GM19240 (cell line): Measurements from ENCODE around the gene DES.

Source experiments
- DNase-seq: peaks from one replicate; pipeline ENCODE4 v3.0.0; 2011; ENCODE audit warnings: low spot score; ENCODE audit not compliant: insufficient read length

DES gene

DNA sequence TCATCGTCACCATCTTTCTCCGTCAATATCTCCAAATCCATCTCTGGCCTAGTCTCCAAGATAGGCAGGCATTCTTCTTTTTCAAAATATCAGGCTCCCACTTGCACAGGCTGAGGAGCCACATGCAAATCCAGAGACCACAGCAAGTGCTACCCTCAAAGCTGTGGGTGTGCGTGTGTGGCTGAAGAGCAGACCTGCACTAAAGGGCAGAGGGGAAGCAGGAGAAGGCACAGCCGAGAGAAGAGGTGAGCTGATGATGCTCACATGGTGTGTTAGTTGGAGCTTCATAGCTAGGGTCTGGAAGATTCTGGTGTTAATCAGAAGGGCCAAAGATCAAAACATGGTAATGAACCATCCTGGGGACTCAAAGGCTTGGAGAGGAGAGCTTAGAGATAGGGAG is 20.3 kb downstream of the DES start:
- no peak for DNase-seq

DNA sequence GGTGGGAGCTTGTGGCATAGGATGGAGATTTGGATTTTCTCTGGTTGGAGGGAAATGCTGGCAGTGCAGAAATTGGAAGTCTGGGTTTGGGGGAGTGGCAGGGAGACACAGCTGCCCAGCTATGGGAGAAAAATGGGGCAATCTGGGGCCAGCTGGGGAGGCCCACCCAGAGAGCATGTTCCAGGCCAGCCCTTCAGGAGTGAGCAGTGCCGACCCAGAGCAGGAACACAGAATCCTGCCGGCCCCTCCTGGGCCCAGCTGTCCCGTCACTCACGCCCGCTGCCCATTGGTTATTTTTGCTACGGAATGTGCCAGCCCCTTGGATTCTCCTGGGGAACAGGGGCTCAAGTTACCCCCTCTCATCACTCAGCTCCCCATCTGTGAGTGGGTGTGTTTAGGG is 21.3 kb downstream of the DES start:
- no peak for DNase-seq

DNA sequence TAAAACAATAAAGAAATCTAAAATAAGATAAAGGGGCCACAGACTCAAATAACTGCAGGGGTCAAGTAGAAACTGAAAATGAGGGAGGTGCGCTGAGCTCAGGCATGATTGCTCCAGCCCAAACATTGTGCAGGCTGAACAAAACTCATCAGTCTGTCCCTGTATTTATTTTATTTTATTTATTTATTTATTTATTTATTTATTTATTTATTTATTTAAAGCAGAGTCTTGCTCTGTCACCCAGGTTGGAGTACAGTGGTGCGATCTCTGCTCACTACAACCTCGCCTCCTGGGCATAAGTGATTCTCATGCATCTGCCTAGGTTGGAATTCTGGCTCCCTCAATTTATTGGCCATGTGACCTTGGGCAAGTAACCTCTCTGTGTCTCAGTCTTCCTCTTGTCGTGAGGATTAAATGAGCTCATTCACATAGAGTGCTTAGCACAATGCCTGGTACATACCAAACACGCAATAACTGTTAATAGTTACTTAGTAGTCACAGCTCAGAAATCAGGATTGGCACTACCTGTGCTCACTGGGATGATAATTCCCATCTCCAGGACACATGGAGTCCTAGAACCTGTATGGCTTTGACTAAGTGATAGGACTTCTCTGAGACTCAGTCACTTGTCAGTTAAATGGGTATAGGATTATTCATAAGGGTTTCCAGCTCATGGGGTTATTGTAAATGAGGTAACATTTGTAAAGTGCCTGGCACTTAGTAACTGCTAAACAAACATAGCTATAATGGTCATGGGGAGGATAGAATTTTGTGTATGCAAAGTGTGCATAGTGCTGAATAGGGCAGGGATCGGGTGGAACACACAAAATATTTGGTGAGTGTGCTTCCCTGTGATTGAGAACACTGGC is 22.4 kb downstream of the DES start:
- DNase-seq = no peak

DNA sequence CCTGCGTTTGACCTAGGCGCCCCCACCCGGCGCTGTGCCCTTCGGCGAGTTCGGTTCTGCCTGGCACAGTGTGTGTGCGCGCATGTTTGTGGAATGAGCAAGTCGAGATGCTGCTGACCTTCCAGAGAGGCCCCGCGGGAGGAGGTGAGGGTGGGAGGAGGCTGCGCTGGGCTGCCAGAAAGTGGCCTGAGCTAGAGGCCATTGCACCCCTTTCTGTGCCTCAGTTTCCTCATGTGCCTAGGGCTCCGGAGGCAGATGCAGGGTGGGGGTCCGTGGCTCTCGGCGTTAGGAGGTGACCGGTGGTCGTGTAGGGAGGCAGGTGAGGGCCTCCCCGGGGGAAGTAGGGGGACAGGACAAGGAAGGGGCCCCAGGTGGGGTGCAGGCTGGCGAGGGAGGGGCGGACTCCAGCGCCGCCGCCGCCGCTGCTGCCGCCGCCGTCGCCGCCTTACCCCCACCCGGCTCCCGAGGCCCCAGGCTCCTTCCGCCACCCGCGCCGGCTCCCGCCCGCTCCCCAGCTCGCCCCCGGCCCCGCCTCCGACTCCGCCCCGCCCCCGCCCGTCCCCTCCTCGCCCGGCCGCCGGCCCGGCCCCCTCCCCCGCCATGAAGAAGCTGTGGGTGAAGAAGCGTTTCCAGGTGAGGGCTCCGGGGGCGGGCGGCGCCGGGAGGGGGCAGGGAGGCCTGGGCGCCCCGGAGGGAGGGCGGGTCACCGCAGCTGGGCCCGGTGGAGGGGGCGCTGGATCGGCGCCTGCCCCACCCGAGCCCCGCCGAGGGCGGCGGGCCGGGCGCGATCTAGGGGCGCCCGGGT is 23.5 kb downstream of the DES start:
- DNase-seq = no peak

DNA sequence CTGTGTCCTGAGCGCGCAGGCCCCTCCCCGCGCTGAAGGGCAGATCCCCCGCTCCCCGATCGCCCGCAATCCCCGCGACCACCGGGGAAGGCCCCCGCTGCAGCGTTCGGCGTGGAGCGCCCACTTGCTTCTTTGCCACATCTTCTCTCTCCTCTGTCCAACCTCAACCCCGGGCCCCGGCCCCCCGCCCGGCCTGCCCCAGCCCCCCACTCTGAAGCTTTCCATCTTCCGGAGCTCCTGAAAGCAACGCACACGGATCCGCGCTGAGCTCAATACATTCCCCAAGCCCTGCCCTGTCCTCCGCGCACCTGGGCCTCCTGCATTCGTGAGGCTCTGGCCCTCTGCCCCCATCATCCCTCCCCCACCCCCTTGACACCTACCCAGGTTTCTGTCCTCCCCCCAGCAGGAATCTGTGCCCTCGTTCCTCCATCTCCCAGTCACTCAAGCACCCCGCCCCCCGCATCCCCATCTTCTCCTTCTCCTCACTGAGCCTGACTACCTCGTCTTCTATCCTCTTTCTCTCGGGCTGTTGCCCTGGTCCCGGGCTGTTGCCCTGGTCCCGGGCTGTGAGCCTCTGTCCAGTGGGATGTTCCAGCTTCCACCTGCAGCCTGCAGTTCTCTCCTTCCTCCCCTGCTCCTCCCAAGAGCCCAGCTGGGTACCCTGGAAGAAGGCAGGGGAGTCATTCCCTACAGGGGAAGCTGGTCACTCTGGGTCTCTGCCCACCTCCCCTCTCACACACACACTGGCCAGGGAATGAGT is 24.3 kb downstream of the DES start:
- DNase-seq = no peak

DNA sequence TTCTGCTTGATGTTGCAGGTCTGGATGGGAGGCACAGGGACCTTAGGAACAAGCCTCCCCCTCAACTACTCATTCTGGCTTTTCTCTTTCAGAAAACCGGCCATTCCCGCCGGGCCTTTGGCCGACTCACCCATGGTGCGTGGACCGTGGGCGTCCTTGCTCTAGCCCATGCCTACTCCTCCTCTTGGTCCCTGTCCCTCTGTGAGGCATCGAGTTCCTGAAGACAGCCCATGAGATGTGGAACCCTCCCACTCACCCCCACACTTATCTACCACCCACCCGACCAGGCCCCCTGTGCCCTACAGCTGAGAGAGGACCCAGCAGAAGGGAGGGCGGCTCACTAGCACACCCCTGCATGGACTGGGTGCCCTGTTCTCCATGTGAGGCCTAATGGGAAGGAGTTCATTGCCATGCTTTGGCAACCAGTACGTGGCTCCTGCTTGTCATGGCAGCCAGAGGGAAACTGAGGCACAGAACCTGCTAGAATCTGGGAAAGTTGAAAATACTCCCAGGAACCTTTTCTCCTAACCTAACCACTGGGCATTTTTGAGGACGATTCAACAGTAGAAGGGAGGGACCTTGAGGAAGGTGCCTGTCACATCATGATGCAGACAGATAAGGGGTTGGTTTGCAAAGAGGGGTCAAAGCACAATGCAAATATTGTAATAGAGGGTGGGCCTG is 25.0 kb downstream of the DES start:
- DNase-seq = no peak

DNA sequence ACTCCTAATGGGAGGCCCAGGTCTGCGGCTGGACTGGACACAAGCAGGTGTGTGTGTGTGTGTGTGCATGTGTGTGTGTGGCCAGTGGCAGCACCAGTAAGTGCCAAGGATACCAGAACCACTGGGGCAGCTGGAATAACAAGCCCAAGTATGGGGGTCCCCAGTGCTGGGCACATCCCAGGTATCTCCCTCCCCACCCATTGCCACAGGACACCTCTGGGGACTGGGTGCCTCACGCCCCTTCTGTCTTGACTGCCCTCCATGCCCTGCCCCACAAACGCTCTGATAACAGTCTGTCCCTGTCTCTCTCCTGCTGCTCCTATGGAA is 25.5 kb downstream of the DES start:
- no peak for DNase-seq

DNA sequence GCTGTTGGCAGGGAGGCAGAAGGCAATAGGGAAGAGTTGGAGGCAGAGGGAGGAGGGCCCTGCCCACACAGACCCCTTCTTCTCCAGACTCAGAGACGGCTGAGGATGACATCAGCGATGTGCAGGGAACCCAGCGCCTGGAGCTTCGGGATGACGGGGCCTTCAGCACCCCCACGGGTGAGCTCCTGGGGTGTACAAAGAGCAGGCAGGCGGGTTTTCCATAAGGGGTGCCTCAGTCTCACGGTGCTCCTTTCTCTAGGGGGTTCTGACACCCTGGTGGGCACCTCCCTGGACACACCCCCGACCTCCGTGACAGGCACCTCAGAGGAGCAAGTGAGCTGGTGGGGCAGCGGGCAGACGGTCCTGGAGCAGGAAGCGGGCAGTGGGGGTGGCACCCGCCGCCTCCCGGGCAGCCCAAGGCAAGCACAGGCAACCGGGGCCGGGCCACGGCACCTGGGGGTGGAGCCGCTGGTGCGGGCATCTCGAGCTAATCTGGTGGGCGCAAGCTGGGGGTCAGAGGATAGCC is 26.5 kb downstream of the DES start:
- no peak for DNase-seq

DNA sequence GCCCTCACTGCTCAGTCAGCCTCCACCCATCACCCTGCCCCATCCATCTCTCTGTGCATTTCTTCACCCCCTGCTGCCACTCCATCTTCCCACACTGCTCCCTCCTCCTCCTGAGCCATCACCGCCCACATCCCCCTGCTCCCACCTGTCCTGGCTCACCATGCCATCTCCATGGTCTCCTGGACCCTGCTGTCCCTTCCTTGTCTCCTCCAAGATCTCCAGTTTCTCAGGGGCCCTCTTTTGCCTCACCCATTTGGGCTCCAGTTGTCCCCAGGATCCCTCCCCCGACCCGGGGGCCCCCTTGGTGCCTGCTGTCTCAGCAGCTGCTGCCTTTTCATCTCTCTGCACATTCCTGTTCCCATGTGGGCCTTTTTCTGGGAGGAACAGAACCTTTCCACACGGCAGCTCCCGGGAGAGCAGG is 27.1 kb downstream of the DES start:
- DNase-seq = no peak

DNA sequence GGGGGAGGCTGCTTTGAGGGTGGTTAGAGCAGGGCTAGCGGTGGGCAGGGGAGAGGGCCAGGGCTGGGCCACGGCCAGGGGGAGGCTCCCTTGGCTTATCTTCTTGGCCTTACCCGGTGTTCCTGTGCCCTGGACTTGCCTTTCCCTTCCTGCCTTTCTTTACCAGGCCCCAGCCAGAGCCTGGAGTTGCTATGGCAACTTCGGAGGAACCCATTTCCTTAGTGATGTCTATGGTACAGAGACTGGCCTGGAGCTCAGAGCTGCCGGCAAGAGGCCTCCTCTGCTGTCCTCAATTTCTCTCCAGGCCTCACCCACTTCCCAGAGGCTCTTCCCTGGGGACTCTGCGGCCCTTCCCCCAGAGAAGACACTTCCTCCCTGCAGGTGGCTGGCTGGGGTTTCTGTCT is 27.9 kb downstream of the DES start:
- no peak for DNase-seq

DNA sequence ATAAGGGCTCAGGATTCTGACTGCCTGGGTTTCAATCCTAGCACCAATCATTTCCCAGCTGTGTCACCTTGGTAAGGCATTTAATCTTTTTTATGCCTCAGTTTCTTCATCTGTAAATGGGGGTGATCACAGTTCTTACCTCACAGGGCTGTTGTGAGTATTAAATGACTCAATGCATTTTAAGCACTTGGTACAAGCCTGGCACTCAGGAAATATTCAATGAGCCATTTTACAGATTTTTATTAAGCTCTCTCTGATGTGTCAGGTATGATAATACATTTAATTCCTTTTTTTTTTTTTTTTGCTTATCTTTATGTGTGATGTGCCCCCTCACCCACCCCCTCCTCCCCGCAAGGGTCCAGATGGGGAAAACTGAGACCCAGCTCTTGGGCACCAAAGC is 28.5 kb downstream of the DES start:
- DNase-seq = no peak

DNA sequence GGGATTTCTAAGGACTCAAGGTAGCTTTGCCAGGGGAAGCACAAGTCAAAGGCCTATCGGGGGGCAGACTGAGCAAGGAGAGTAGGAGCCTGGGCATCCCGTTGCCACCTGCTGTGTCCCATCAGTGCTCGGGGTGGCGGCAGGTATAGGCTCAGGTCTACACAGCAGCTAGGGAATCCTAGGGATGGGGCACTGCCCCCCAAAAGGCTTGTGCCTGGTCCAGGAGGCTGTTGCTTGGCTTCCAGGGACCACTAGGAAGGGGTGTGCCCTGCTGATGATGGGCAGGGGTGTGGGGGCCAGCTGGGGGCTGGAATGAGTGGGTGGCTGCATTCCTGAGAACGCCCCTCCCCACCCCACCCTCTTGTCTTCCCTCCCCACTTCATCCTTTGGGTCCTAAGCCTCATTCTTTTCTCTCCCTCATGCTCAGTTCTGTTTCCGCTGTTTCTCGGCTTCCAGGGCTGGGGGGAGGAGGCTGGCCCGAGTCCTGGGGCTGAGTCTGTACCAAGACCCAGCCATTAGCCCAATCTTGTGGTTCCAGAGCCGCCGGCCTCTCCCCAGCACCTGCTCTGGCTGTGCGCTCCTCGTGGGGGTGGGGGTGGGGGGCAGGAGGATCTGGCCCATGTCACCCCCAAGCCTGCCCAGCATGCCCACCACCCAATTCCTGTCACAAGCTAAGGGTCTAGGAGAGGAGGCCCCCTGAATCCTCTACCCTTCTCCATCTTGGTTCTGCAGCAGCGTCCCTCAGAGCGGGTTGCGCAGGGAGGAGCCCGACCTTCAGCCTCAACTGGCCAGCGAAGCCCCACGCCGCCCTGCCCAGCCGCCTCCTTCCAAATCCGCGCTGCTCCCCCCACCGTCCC is 29.3 kb downstream of the DES start:
- no peak for DNase-seq

DNA sequence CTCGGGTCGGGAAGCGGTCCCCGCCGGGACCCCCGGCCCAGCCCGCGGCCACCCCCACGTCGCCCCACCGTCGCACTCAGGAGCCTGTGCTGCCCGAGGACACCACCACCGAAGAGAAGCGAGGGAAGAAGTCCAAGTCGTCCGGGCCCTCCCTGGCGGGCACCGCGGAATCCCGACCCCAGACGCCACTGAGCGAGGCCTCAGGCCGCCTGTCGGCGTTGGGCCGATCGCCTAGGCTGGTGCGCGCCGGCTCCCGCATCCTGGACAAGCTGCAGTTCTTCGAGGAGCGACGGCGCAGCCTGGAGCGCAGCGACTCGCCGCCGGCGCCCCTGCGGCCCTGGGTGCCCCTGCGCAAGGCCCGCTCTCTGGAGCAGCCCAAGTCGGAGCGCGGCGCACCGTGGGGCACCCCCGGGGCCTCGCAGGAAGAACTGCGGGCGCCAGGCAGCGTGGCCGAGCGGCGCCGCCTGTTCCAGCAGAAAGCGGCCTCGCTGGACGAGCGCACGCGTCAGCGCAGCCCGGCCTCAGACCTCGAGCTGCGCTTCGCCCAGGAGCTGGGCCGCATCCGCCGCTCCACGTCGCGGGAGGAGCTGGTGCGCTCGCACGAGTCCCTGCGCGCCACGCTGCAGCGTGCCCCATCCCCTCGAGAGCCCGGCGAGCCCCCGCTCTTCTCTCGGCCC is 30.1 kb downstream of the DES start:
- no peak for DNase-seq

DNA sequence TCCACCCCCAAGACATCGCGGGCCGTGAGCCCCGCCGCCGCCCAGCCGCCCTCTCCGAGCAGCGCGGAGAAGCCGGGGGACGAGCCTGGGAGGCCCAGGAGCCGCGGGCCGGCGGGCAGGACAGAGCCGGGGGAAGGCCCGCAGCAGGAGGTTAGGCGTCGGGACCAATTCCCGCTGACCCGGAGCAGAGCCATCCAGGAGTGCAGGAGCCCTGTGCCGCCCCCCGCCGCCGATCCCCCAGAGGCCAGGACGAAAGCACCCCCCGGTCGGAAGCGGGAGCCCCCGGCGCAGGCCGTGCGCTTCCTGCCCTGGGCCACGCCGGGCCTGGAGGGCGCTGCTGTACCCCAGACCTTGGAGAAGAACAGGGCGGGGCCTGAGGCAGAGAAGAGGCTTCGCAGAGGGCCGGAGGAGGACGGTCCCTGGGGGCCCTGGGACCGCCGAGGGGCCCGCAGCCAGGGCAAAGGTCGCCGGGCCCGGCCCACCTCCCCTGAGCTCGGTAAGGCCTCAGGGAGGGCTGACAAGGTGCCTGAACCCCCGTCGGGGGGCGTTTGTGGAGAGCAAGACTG is 30.7 kb downstream of the DES start:
- DNase-seq = no peak

DNA sequence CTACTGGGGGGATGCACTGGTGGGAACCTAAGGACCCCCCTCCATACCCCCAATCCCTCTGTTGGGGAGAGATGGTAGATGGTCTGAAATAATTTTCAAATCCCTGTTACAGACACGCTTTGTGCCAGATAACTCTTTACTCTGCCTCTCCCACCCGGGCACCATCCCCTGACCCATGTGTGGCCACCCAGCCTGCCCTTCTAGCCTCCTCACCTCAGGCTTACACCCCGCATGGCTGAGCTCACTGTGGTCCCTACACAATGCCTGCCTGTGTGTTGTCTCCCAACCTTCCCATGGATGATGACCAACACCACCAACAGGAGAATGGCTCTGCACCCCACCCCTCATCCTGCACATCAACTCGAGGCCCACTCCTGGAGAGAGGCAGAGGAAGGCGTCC is 31.4 kb downstream of the DES start:
- no peak for DNase-seq

DNA sequence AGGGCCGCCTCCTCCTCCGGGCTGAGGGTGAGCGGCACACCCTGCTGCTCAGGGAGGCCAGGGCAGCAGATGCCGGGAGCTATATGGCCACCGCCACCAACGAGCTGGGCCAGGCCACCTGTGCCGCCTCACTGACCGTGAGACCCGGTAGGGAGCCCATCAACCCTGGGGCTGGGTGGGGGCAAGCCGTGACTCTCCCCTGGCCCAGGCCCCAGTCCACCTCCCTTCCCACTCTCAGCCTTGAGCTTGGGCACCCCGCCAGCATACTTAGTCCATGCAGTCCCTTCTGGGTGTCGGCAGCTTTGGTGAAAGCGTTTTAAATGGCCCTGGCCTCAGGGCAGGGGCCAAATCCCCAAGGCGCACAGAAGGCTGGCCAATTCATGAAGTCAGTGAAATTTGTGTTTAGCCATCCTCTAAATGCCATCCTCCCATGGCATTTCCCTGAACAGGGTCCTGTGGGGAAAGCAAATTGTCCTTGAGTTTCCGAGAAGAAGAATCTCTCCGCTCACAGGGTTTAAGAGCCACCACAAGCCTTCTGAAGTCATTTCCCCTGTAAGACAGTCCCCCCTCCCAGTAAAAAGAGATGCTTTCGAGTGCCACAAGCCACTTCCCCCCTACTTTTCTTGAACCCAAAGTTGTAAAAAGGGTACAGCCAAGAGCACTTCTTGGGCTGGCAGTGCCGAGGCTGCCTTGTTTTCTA is 33.6 kb downstream of the DES start:
- DNase-seq = no peak

DNA sequence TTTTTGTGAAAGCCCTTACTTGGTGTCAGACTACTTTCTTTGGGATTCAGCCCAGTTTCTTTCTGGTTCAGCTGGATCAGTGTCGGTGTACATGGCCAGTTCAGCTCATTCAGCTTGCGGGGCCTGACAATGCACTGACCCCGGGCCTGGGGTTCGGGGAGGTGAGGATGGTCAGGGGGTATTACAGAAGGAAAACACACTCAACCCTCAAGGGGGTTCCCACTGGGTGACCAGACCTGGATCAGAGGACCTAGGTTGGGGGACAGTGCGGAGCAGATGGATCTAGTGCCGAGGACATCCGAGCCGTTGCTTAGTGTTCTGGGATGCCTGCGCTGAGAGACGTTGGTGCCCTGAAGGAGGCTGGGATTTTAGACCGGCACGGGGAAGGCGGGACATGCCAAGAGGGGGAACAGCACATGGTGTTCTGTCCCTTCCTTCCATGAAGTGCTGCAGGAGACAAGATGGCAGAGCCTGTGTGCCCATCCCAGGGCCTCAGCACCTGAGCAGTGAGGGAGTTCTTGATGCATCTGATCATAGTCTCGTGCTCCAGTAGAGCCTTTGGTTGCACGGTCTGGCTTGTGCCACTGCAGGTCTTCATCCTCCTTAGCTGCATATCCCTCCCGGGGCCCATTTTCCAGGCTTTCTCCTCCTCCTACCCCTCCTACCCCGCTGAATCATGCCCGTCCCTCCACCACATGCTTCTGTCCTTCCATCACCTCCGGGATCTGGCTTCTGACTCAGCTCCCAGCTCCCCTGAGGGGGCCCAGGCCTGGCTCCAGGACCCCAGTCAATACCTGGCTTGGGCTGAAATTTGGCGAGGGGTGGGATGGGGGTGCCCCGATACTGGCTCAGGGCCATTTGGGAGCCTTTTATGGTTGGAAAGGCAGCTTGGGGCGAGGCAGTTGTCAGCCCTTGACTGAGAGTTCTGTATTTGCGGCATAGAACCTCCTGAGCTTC is 34.5 kb downstream of the DES start:
- DNase-seq = no peak
